ENCODE results near the gene PALLD.
A peak's percentile ranks its signal among the peaks of the same experiment; 100 is the strongest.
"Not testable (repeated sequence)": the region's sequence is repeated elsewhere in the genome, so short reads cannot be mapped to it uniquely, and the experiment has no call there.

The PALLD gene

GRCh38 chr4:168931215-168931650 lies 434.4 kb downstream of the PALLD start:
- in situ Hi-C loops (cut with MboI; ENCODE audit: low sequenced_read_pairs, unreplicated experiment): no loop called here
- DNase-seq (ENCODE audit: low spot score): no peak
- TF ChIP-seq CTCF (IDR thresholded peaks at IDR 0.05; ENCODE audit: borderline replicate concordance, control extremely low read depth, extremely low read depth, insufficient read depth, missing control alignments): no peak

GRCh38 chr4:168932138-168932537 lies 435.3 kb downstream of the PALLD start:
- DNase-seq (ENCODE audit: low spot score): no peak
- no peak for TF ChIP-seq CTCF (IDR thresholded peaks at IDR 0.05; ENCODE audit: borderline replicate concordance, control extremely low read depth, extremely low read depth, insufficient read depth, missing control alignments)
- in situ Hi-C loops (cut with MboI; ENCODE audit: low sequenced_read_pairs, unreplicated experiment): no loop called here

- in situ Hi-C loops (cut with MboI; ENCODE audit: low sequenced_read_pairs, unreplicated experiment): no loop called here
- no peak for TF ChIP-seq CTCF (IDR thresholded peaks at IDR 0.05; ENCODE audit: borderline replicate concordance, control extremely low read depth, extremely low read depth, insufficient read depth, missing control alignments)
- DNase-seq (ENCODE audit: low spot score): no peak
Observed at GRCh38 chr4:168933423-168933822, 436.6 kb downstream of the PALLD start.

GRCh38 chr4:168937473-168937872 lies 440.6 kb downstream of the PALLD start:
- DNase-seq (ENCODE audit: low spot score); in situ Hi-C loops (cut with MboI; ENCODE audit: low sequenced_read_pairs, unreplicated experiment): not testable (repeated sequence)

- in situ Hi-C loops (cut with MboI; ENCODE audit: low sequenced_read_pairs, unreplicated experiment): no loop called here
- no peak for DNase-seq (ENCODE audit: low spot score)
- peak; percentile 7 for TF ChIP-seq CTCF (IDR thresholded peaks at IDR 0.05; ENCODE audit: borderline replicate concordance, control extremely low read depth, extremely low read depth, insufficient read depth, missing control alignments)
Observed at GRCh38 chr4:168942985-168943384, 446.1 kb downstream of the PALLD start.

- no peak for DNase-seq (ENCODE audit: low spot score)
- in situ Hi-C loops (cut with MboI; ENCODE audit: low sequenced_read_pairs, unreplicated experiment): no loop called here
- no peak for TF ChIP-seq CTCF (IDR thresholded peaks at IDR 0.05; ENCODE audit: borderline replicate concordance, control extremely low read depth, extremely low read depth, insufficient read depth, missing control alignments)
Observed at GRCh38 chr4:168945291-168945690, 448.4 kb downstream of the PALLD start.

- in situ Hi-C loops (cut with MboI; ENCODE audit: low sequenced_read_pairs, unreplicated experiment); DNase-seq (ENCODE audit: low spot score): not testable (repeated sequence)
Observed at GRCh38 chr4:168952821-168953246, 456.0 kb downstream of the PALLD start.

- DNase-seq (ENCODE audit: low spot score): no peak
- TF ChIP-seq CTCF (IDR thresholded peaks at IDR 0.05; ENCODE audit: borderline replicate concordance, control extremely low read depth, extremely low read depth, insufficient read depth, missing control alignments): no peak
- in situ Hi-C loops (cut with MboI; ENCODE audit: low sequenced_read_pairs, unreplicated experiment): no loop called here
Observed at GRCh38 chr4:168955674-168956073, 458.8 kb downstream of the PALLD start.

Data from GM13976 (cell line).